Fibroblast of lung (primary cell): ENCODE data around the gene NUDT4B.
"Not testable (repeated sequence)": the region's sequence is repeated elsewhere in the genome, so short reads cannot be mapped to it uniquely, and the experiment has no call there.

ENCODE experiments used
- CTCF ChIP-seq, 2 donors: IDR thresholded peaks in 1 of 2; conservative IDR thresholded peaks in 1 of 2; 1 replicate in 1 of 2; 2 replicates in 1 of 2; pipeline ENCODE4 v1.5.1; 2011 to 2012; ENCODE audit warnings: low read length in 2 of 2, control low read depth in 1 of 2, inconsistent platforms in 1 of 2, low read depth in 1 of 2, mild to moderate bottlenecking in 1 of 2
- EZH2 ChIP-seq: IDR thresholded peaks from 2 replicates; pipeline ENCODE4 v1.5.1; 2012; ENCODE audit warnings: low read length, control low read depth, mild to moderate bottlenecking; ENCODE audit errors: missing control alignments

- not testable (repeated sequence) for TF ChIP-seq CTCF (conservative IDR thresholded peaks at IDR 0.05 in 1 of 2, IDR thresholded peaks at IDR 0.05 in 1 of 2; ENCODE audit: low read depth in 1 of 2, low read length in 2 of 2); EZH2
Measured at GRCh38 chr1:148699357-148699756, 49.2 kb upstream of the NUDT4B start.
